Spinal cord (tissue), 10 donors: Measurements from ENCODE around the gene HECTD4. TPM values are rescaled to one million over a fixed set of nuclear protein-coding genes. Genes with fewer than 3 reads are reported as not detected.
"Not testable (repeated sequence)": the region's sequence is repeated elsewhere in the genome, so short reads cannot be mapped to it uniquely, and the experiment has no call there.

Source experiments
- DNase-seq, 6 donors: peaks; one replicate each; pipeline versions ENCODE4 v3.0.0 to v3.0.0-alpha.2; 2013 to 2015; ENCODE audit warnings: low spot score in 6 of 6, low read depth in 4 of 6
- H3K27ac ChIP-seq: one replicate; pipeline ENCODE4 v1.5.1; 2013; ENCODE audit warnings: low read depth, low read length, control low read depth
- H3K27me3 ChIP-seq: one replicate; pipeline ENCODE4 v1.6.1; 2013; ENCODE audit warnings: low read length; ENCODE audit not compliant: control insufficient read depth, insufficient read depth
- H3K36me3 ChIP-seq: one replicate; pipeline ENCODE4 v1.6.1; 2013; ENCODE audit warnings: low read length; ENCODE audit not compliant: control insufficient read depth, insufficient read depth
- H3K4me1 ChIP-seq: one replicate; pipeline ENCODE4 v1.6.1; 2013; ENCODE audit warnings: low read length; ENCODE audit not compliant: control insufficient read depth, insufficient read depth
- H3K4me3 ChIP-seq: one replicate; pipeline ENCODE4 v1.5.1; 2013; ENCODE audit warnings: low read depth, low read length, control low read depth
- H3K9me3 ChIP-seq: one replicate; pipeline ENCODE4 v1.6.1; 2013; ENCODE audit warnings: low read length; ENCODE audit not compliant: control insufficient read depth, insufficient read depth
- WGBS: methylation state at CpG from one replicate; pipeline ENCODE4 v1.1.5; 2013; ENCODE audit warnings: missing lambda C conversion rate; ENCODE audit not compliant: insufficient coverage; 5-methylcytosine and 5-hydroxymethylcytosine counted together
- polyA plus RNA-seq, 2 donors: library from polyadenylated mRNA; unstranded; fragments of 120-200 nt; gene quantifications; one replicate each; pipeline ENCODE4 v1.2.1, GENCODE V29; 2013; ENCODE audit not compliant: insufficient read length in 2 of 2
- total RNA-seq, 2 donors: library from RNA; depleted of rRNA in 1 of 2; stranded (reverse); fragments of 120-200 nt in 1 of 2; fragments of >200 nt in 1 of 2; gene quantifications; one replicate each; pipeline versions ENCODE4 v1.2.3 to v1.2.4, GENCODE V29; 2013 to 2014
- donor health status: healthy.

The HECTD4 gene
- total and polyA plus RNA-seq, 4 donors, result 54.0 to 121 (median 111) TPM

DNA sequence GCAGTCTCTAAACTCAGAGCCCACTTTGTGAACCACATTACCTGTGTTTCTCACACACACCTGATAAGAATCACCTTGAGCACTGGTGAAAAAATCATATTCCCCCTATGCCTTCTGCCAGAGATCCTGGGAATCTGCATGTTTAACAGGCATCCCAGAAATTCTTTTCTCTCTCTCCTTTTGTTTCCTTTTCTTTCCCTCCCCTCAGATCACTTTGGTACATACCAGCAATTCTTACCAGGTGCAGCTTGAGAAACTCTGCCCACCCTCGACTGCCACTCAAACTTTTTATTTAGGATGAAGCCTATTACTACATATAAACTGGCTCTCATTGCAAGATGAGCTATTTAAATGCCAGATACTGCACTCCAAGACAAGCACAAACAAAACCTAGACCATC, 36.0 kb downstream of the HECTD4 start:
- peaks cover 3% of the 10 kb centered on the region for H3K4me1 ChIP-seq
- H3K27ac ChIP-seq, result no peak overlapping the region
- no CpG with 5 or more reads among the region's 1 CpG for WGBS
- H3K27me3 ChIP-seq, result no peaks in the 10 kb centered on the region
- no peaks in the 10 kb centered on the region for H3K36me3 ChIP-seq
- no peak overlapping the region for H3K4me3 ChIP-seq
- no peak for DNase-seq
- H3K9me3 ChIP-seq, result no peaks in the 10 kb centered on the region

DNA sequence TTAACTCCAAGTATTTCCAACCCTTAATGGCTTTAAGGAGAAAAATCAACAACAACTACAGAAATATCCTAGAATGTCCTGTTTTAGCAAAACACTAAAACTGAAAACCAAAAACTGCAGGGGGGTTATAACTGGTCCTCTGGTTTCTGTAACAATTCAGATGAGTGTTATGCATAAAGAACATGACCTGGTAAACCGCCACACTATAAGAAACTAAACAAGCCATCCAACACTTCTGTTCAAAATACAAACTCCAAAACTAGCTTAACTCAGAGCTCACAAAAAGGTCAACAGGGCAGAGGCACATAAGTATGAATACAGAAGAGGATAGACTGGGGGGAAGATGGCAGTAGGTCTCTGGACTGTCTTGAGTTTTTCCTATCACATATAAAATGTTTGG, 38.0 kb downstream of the HECTD4 start:
- H3K36me3 ChIP-seq, result no peaks in the 10 kb centered on the region
- no peak for DNase-seq
- no CpG with 5 or more reads among the region's 1 CpG for whole genome bisulfite sequencing
- H3K27me3 ChIP-seq, result no peaks in the 10 kb centered on the region
- no peak overlapping the region for H3K4me3 ChIP-seq
- H3K27ac ChIP-seq, result no peak overlapping the region
- H3K9me3 ChIP-seq, result no peaks in the 10 kb centered on the region
- no peaks in the 10 kb centered on the region for H3K4me1 ChIP-seq

DNA sequence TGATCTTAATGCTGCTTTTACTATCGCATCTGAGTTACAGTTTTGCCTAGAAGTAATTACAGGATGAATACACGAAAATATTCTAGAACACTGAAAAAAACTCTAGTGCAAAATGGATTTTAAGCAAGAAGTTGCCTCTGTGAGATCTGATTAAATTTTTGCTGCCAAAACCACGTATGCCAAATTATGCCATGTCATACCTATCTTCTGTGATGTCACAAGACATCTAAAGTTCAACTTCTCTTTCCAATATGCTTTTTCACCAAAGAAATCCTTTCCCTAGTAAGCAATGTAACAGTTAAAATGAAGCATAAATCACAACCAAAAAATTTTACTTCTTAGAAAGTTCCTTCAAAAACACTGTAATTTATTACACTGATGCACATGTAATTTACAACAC, 39.6 kb downstream of the HECTD4 start:
- H3K36me3 ChIP-seq, result no peaks in the 10 kb centered on the region
- H3K9me3 ChIP-seq, result no peaks in the 10 kb centered on the region
- no peaks in the 10 kb centered on the region for H3K4me1 ChIP-seq
- no peaks in the 10 kb centered on the region for H3K27me3 ChIP-seq
- DNase-seq, result no peak
- no peak overlapping the region for H3K4me3 ChIP-seq
- WGBS, result 50% methylated on average over 1 of the region's 3 CpGs
- H3K27ac ChIP-seq, result no peak overlapping the region

DNA sequence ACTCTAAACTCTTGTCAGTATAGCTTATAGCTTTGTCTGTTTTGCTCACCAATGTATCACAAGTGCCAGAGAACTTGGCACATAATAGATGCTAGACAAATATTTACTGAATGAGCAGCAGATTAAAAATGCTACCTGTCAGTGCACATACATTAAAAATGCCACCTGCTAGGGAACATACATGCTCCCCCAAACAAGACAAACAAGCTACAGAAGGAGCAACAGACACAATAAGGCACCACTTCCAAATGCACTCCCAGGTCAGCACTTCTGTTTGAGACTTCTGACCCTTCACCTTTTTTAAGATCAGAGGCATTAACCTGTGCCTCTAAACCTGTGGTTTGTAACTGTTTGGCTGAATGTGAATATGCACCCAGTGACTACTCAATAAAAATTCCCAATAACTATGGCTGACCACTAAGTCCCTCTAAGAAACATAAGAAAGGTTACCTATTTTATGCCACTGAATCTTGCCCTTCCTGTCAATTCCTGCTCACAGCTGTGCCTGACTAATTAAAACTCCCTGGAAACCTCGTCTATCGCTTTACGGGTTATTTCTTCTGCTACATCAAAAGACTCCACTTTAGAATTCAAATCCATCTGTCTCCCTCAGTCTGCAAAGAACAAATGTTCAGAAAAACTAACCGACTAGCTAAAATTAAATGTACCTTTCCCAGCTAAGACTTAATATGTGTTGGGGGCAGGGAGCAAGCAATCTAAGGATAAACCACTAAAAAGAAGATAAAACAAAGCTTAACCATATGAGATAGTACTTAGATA, 41.0 kb downstream of the HECTD4 start:
- 10% methylated on average over 3 of the region's 4 CpGs for WGBS
- Histone ChIP-seq H3K9me3 (no peaks in the 10 kb centered on the region), H3K27ac (no peak overlapping the region), H3K4me3 (no peak overlapping the region), H3K36me3 (no peaks in the 10 kb centered on the region), H3K4me1 (no peaks in the 10 kb centered on the region), H3K27me3 (no peaks in the 10 kb centered on the region)
- DNase-seq, result peak in 2 of 6 donors; percentile 73 to 74

DNA sequence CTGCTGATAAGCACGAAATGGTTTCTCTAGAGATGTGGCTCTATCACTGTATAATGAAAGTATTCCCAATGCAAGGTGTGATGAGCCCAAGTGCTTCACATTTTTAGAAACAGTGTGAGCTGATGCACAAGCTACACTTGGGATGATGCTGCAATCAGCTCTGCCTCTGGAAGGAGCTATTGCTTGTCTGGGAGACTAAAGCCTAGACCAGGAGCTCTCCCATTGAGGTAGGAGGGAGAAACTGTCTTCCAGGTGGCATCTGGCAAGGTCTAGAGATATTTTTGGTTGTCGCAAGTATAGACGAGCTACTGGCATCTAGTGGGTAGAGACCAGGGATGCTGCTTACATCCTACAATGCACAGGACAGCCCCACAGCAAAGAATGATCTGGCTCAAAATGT, 42.0 kb downstream of the HECTD4 start:
- Histone ChIP-seq H3K27me3 (no peaks in the 10 kb centered on the region), H3K4me3 (no peak overlapping the region), H3K4me1 (no peaks in the 10 kb centered on the region), H3K9me3 (no peaks in the 10 kb centered on the region), H3K36me3 (no peaks in the 10 kb centered on the region), H3K27ac (no peak overlapping the region)
- DNase-seq, result no peak
- 68% methylated on average over 2 of the region's 3 CpGs for WGBS

DNA sequence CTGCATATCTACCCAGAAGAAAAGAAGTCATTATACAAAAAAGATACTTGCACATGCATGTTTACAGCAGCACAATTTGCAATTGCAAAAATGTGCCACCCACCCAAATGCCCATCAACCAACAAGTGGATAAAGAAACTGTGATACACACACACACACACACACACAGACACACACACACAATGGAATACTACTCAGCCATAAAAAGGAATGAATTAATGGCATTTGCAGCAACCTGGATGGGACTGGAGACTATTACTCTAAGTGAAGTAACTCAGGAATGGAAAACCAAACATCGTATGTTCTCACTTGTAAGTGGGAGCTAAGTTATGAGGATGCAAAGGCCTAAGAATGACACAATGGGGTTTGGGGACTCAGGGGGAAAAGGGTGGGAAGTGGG, 47.2 kb downstream of the HECTD4 start:
- H3K27me3 ChIP-seq, H3K4me1 ChIP-seq, H3K4me3 ChIP-seq, H3K36me3 ChIP-seq, H3K27ac ChIP-seq, H3K9me3 ChIP-seq, DNase-seq: not testable (repeated sequence)
- 100% methylated on average over 1 of the region's 1 CpG for WGBS

DNA sequence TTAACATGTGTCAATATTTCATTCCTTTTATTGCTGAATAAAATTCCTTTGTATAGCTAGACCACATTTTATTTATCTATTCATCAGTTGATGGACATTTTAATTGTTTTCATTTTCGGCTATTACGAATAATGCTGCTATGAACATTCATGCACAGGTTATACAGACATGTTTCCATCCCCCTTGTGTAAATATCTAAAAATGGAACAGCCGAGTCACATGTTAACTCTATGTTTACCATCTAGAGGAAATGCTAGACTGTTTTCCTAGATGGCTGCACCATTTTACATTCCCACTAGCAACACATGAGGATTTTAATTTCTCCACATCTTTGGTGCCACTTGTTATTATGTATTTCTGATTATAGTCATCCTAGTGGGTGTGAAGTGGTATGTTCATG, 49.2 kb downstream of the HECTD4 start:
- Histone ChIP-seq H3K27me3 (no peaks in the 10 kb centered on the region), H3K4me3 (no peak overlapping the region), H3K4me1 (no peaks in the 10 kb centered on the region), H3K36me3 (no peaks in the 10 kb centered on the region), H3K27ac (no peak overlapping the region), H3K9me3 (no peaks in the 10 kb centered on the region)
- WGBS, result 50% methylated on average over 1 of the region's 3 CpGs
- DNase-seq, result no peak

DNA sequence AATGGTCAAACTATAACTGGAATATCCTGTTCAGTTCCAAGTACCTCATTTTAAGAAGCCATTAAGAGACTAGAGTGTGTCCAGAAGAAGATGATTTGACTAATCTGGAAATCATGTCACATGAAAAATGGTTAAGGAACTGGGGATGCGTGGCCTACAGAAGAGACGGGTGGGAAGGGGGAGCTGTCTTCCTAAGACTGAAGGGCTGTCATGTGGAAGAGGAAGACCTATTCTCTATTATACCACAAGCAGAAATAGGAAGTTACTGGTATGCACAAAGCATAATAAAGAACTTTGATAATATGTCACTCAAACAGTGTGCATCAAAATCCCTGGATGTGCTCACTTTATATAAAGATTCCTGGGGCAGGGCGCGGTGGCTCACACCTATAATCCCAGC, 50.3 kb downstream of the HECTD4 start:
- DNase-seq, result peak in 1 of 6 donors; percentile 36

DNA sequence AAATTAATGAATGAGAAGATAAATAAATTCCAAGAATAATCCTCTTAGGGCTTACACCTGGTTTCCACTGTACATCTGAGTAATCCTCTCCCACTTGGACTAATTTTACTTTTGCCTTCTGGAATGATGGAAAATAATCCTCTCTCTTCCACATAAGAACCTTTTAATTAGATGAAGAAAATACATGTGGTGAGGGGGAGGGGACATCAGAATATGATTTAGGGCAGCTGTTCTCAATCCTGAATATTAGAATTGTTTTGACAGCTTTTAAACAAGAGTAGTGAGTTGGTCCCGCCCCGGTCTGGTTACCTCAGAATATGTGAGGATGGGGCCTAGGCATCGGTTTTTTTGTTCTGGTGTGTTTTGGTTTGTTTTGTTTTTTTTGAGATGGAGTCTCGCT, 51.5 kb downstream of the HECTD4 start:
- DNase-seq, result peak in 1 of 6 donors; percentile 38
- H3K4me3 ChIP-seq, result no peak overlapping the region
- H3K4me1 ChIP-seq, result no peaks in the 10 kb centered on the region
- H3K36me3 ChIP-seq, result no peaks in the 10 kb centered on the region
- no peak overlapping the region for H3K27ac ChIP-seq
- 88% methylated on average over 2 of the region's 4 CpGs for WGBS
- no peaks in the 10 kb centered on the region for H3K27me3 ChIP-seq
- no peaks in the 10 kb centered on the region for H3K9me3 ChIP-seq

More for the DNA sequence above, 50.3 kb downstream of the HECTD4 start:
- H3K4me1 ChIP-seq, result no peaks in the 10 kb centered on the region
- no peaks in the 10 kb centered on the region for H3K27me3 ChIP-seq
- H3K27ac ChIP-seq, result no peak overlapping the region
- H3K9me3 ChIP-seq, result no peaks in the 10 kb centered on the region
- 94% methylated on average over 2 of the region's 4 CpGs for WGBS
- no peak overlapping the region for H3K4me3 ChIP-seq
- H3K36me3 ChIP-seq, result no peaks in the 10 kb centered on the region

DNA sequence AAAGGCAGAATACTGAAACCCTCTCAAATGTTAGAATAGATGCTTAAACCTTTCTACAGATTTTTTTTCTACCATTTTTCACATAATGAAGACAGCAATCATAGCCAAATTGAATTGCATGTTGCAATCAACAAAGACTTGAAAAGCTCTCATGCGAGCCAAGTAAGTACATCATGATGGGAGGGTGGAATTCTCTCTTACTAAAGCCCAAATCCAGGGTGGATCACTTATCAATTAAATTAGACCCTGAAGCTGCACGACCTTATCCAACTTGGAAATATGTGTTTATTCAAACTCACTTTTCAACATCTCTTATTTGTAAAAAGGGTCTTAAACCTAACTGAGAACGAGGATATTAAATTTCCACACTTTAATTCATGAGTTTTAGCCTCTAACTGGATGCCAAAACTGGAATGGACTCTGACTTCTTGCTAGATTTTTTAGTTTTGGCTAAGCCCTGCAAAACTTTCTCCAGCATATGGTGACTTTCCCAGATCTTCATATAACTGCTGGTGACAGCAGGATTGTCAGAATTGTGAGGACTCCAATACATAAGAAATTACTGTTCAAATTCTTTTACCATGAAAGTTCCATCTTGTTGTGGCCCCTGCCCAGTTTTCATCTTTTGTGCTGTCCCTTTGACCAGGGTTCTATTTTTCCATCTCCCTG, 53.6 kb downstream of the HECTD4 start:
- DNase-seq, result peak in 1 of 6 donors; percentile 48
- Histone ChIP-seq H3K4me3 (no peak overlapping the region), H3K9me3 (no peaks in the 10 kb centered on the region), H3K36me3 (no peaks in the 10 kb centered on the region), H3K27ac (no peak overlapping the region), H3K27me3 (no peaks in the 10 kb centered on the region), H3K4me1 (no peaks in the 10 kb centered on the region)
- WGBS, result no CpG with 5 or more reads among the region's 3 CpGs
